ENCODE measurements around the gene GRM7. TPM values are rescaled to one million over a fixed set of nuclear protein-coding genes. Genes with fewer than 3 reads are reported as not detected.

The GRM7 gene
- total RNA-seq, 2 experiments from 2014 or later = not detected

DNA sequence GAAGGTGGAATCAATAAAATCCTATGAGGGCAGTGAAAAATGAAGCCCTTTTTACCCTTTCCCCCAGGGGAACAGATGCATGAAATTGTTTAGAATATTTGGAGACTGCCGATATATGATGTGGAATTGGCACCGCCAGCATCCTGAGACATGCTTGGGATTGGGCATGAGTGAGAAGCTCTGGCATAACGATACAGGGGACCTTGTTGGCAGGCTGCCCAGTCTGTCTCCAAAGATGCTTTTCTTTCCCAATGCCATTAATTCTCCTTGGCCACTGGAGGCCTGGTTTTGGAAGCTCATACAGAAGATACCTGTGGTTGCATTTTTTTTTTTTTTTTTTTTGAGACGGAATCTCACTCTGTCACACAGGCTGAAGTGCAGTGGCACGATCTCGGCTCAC is 840.1 kb downstream of the GRM7 start:
- CTCF ChIA-PET (ENCODE audit: unreplicated experiment) = no interaction called here
- intact Hi-C loops (cut with micrococcal nuclease; ENCODE audit: unreplicated experiment) = no loop called here
- Histone ChIP-seq H3K9me2 (ENCODE audit: insufficient read depth, low read length) (no peaks in the 10 kb centered on the region), H3K79me2 (ENCODE audit: insufficient read depth, low read depth, low read length) (no peaks in the 10 kb centered on the region), H3K9me3 (ENCODE audit: low read length) (no peaks in the 10 kb centered on the region), H3K4me3 (ENCODE audit: low read depth, low read length, poor library complexity, severe bottlenecking) (no peak overlapping the region), H3K4me2 (ENCODE audit: low read length) (no peak overlapping the region), H4K20me1 (ENCODE audit: insufficient read depth, low read length) (no peaks in the 10 kb centered on the region), H3K27ac (ENCODE audit: low read depth, low read length, poor library complexity, severe bottlenecking) (no peak overlapping the region), H2AFZ (ENCODE audit: low read length) (no peak overlapping the region), H3K4me1 (ENCODE audit: insufficient read depth, low read length, poor library complexity, severe bottlenecking) (no peaks in the 10 kb centered on the region), H3K36me3 (ENCODE audit: insufficient read depth, low read length) (no peaks in the 10 kb centered on the region)
- POLR2A ChIA-PET = no interaction called here
- TF ChIP-seq EZH2phosphoT487 (IDR thresholded peaks at IDR 0.05; ENCODE audit: borderline replicate concordance, low read depth, low read length) (no peak), CTCF (conservative IDR thresholded peaks at IDR 0.05; ENCODE audit: low read length) (no peak)
- no peak for DNase-seq (ENCODE audit: low spot score)
- BruUV-seq (replicated peaks) = no TSS peak

DNA sequence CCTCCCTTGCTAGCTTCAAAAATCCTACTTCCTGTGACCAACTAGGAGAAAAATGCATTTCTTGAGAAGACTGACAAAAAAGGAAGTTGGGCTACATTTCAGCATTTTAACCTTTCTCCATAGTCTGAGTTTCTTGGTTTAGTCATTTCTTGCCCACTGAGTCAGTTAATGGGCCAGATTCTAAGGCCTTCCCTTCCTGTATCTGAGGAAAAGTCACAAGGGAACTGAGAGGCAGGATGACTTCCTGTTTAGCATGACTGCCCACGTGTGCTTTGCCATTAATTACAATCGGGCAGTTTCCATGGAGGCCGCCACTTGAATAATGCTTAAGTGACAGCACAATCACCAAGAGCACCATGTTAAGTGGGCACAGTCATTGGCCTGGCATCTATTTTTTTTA is 846.3 kb downstream of the GRM7 start:
- no peak for DNase-seq (ENCODE audit: low spot score)
- TF ChIP-seq EZH2phosphoT487 (IDR thresholded peaks at IDR 0.05; ENCODE audit: borderline replicate concordance, low read depth, low read length) = no peak
- no peak for TF ChIP-seq CTCF (conservative IDR thresholded peaks at IDR 0.05; ENCODE audit: low read length)
- H4K20me1 ChIP-seq (ENCODE audit: insufficient read depth, low read length) = no peaks in the 10 kb centered on the region
- no peaks in the 10 kb centered on the region for H3K4me1 ChIP-seq (ENCODE audit: insufficient read depth, low read length, poor library complexity, severe bottlenecking)
- intact Hi-C loops (cut with micrococcal nuclease; ENCODE audit: unreplicated experiment) = no loop called here
- H2AFZ ChIP-seq (ENCODE audit: low read length) = no peak overlapping the region
- H3K9me2 ChIP-seq (ENCODE audit: insufficient read depth, low read length) = no peaks in the 10 kb centered on the region
- no peaks in the 10 kb centered on the region for H3K79me2 ChIP-seq (ENCODE audit: insufficient read depth, low read depth, low read length)
- no peaks in the 10 kb centered on the region for H3K36me3 ChIP-seq (ENCODE audit: insufficient read depth, low read length)
- H3K27ac ChIP-seq (ENCODE audit: low read depth, low read length, poor library complexity, severe bottlenecking) = no peak overlapping the region
- H3K4me3 ChIP-seq (ENCODE audit: low read depth, low read length, poor library complexity, severe bottlenecking) = no peak overlapping the region
- ChIA-PET POLR2A (interaction anchor here (0.8 kb wide), 1 partner anchor 9 kb away, joined by 5 read pairs; no protein-coding TSS in a partner anchor), CTCF (ENCODE audit: unreplicated experiment) (no interaction called here)
- no peaks in the 10 kb centered on the region for H3K9me3 ChIP-seq (ENCODE audit: low read length)
- no peak overlapping the region for H3K4me2 ChIP-seq (ENCODE audit: low read length)
- BruUV-seq (replicated peaks) = no TSS peak

DNA sequence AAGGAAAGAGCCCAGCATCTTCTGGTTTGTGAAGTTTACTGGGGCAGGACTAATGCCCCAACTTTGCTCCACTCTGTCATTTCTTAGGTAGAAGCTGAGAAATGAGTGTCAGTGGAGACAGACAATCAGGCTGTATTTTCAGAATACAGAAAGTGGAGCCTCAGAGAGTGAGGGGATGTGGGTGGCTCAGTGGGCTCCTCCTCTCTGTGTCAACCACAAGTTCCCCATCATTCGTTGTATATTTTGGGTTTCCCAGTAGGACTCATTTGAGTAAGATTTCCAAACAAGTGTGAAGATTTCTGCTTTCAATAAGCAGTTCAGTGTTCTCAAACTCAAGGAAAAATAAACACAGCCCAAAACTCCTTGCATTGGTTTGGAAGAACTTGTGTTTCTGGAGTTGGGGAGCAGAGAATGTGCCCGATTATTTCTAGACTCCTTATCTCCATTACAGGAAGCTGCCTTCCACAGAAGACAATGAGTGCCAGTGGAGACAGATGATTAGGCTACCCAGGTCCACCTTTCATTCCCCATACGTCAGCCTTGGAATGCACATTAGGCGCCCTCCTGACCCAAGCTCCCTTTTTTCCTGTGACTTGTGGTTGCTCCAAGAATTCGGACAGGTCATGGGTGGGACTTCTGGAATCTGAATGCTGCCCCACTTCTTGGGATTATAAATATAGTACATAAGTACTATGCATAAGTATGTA is 848.6 kb downstream of the GRM7 start:
- Histone ChIP-seq H3K9me2 (ENCODE audit: insufficient read depth, low read length) (no peaks in the 10 kb centered on the region), H3K4me1 (ENCODE audit: insufficient read depth, low read length, poor library complexity, severe bottlenecking) (no peaks in the 10 kb centered on the region), H3K36me3 (ENCODE audit: insufficient read depth, low read length) (no peaks in the 10 kb centered on the region), H3K9me3 (ENCODE audit: low read length) (no peaks in the 10 kb centered on the region), H3K4me2 (ENCODE audit: low read length) (no peak overlapping the region), H4K20me1 (ENCODE audit: insufficient read depth, low read length) (no peaks in the 10 kb centered on the region), H2AFZ (ENCODE audit: low read length) (no peak overlapping the region), H3K4me3 (ENCODE audit: low read depth, low read length, poor library complexity, severe bottlenecking) (no peak overlapping the region), H3K27ac (ENCODE audit: low read depth, low read length, poor library complexity, severe bottlenecking) (no peak overlapping the region), H3K79me2 (ENCODE audit: insufficient read depth, low read depth, low read length) (no peaks in the 10 kb centered on the region)
- no peak for TF ChIP-seq CTCF (conservative IDR thresholded peaks at IDR 0.05; ENCODE audit: low read length)
- no peak for TF ChIP-seq EZH2phosphoT487 (IDR thresholded peaks at IDR 0.05; ENCODE audit: borderline replicate concordance, low read depth, low read length)
- ChIA-PET CTCF (ENCODE audit: unreplicated experiment) (no interaction called here), POLR2A (no interaction called here)
- BruUV-seq (replicated peaks) = no TSS peak
- DNase-seq (ENCODE audit: low spot score) = no peak
- intact Hi-C loops (cut with micrococcal nuclease; ENCODE audit: unreplicated experiment) = no loop called here
